Measurements from ENCODE around the gene ODC1. TPM values are rescaled to one million over a fixed set of nuclear protein-coding genes. Genes with fewer than 3 reads are reported as not detected.

The ODC1 gene
- total RNA-seq, 1 experiment from 2014 or later = 46.6 TPM

DNA sequence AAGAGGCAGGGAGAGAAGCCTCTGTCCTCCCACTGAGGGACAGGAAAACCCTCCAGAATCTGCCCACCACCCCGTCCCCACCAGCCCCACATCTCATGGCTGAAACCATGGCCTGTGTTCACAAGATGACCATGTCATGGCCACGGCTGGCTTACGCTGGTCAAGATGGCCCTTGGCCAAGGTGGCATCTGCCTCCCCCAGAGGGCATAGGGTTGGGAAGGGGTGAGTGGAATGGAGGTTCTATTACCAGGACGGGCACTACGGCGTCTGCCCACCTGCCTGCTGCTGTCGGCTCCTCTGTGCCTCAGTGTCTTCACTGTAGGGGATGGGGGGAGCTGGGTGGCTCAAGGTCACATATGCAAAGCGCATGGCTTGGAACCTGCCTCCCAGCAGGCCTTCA is 19.8 kb downstream of the ODC1 start:
- ATAC-seq (no peak), DNase-seq (ENCODE audit: low spot score) (no peak)
- Mint-ChIP-seq H3K4me3 (no peak overlapping the region), H3K36me3 (no peaks in the 10 kb centered on the region), H3K27me3 (ENCODE audit: low read depth) (no peaks in the 10 kb centered on the region; the same call in 1 of the 2 replicates), H3K4me1 (no peaks in the 10 kb centered on the region), H3K27ac (no peak overlapping the region), H3K9me3 (no peaks in the 10 kb centered on the region)
- POLR2A ChIA-PET = no interaction called here
- TF ChIP-seq RELA (CRISPR knock-in tag; IDR thresholded peaks at IDR 0.05; ENCODE audit: borderline replicate concordance) (no peak), ZNF512 (CRISPR knock-in tag; IDR thresholded peaks at IDR 0.05; ENCODE audit: borderline replicate concordance) (no peak), ZBTB21 (CRISPR knock-in tag; IDR thresholded peaks at IDR 0.05; ENCODE audit: borderline replicate concordance) (no peak), GRHL2 (CRISPR knock-in tag; IDR thresholded peaks at IDR 0.05; ENCODE audit: insufficient replicate concordance, severe bottlenecking) (no peak), ZNF121 (CRISPR knock-in tag; IDR thresholded peaks at IDR 0.05) (no peak), CREB1 (CRISPR knock-in tag; IDR thresholded peaks at IDR 0.05) (no peak), HMGA2 (CRISPR knock-in tag; IDR thresholded peaks at IDR 0.05) (no peak), NFYB (CRISPR knock-in tag; conservative IDR thresholded peaks at IDR 0.05; ENCODE audit: low read depth) (no peak), MYBL2 (CRISPR knock-in tag; IDR thresholded peaks at IDR 0.05) (no peak), SMAD4 (CRISPR knock-in tag; IDR thresholded peaks at IDR 0.05) (no peak), JAZF1 (CRISPR knock-in tag; IDR thresholded peaks at IDR 0.05) (no peak), JUN (CRISPR knock-in tag; IDR thresholded peaks at IDR 0.05) (no peak), TP53 (CRISPR knock-in tag; IDR thresholded peaks at IDR 0.05) (no peak), ZNF317 (CRISPR knock-in tag; IDR thresholded peaks at IDR 0.05; ENCODE audit: borderline replicate concordance, low read depth) (no peak), ZNF396 (CRISPR knock-in tag; IDR thresholded peaks at IDR 0.05; ENCODE audit: borderline replicate concordance) (no peak), IRF2 (CRISPR knock-in tag; IDR thresholded peaks at IDR 0.05; ENCODE audit: borderline replicate concordance, low read depth) (no peak), SP1 (CRISPR knock-in tag; conservative IDR thresholded peaks at IDR 0.05) (no peak)
- TF ChIP-seq, protein P1, sequence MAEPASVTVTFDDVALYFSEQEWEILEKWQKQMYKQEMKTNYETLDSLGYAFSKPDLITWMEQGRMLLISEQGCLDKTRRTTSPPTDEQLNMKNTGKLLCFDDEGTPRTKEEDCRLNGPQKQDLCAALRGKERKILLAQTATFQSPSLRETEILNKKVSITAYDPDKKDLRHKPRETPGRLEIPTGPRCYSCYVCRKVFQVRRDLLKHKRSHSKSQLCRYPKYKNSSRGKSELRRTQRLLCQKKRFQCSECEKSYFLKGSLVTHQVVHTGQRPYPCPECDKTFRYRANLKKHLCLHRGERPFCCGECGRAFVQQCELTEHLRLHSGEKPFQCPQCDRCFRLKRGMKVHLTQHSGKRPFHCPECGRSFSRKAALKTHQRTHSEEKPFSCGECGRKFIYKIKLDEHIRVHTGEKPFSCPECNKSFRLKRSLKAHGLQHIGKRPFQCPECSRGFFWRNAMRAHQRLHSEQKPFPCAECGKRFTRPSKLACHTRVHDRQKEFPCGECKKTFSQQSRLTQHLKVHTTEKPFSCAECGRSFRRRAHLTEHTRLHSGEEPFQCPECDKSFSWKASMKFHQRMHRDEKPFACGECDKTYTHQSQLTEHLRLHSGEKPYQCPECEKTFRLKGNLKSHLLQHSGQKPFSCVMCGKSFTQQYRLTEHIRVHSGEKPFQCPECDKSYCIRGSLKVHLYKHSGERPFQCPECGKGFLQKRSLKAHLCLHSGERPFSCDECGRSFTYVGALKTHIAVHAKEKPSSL (CRISPR knock-in tag; conservative IDR thresholded peaks at IDR 0.05) = no peak
- TF ChIP-seq, protein P2, sequence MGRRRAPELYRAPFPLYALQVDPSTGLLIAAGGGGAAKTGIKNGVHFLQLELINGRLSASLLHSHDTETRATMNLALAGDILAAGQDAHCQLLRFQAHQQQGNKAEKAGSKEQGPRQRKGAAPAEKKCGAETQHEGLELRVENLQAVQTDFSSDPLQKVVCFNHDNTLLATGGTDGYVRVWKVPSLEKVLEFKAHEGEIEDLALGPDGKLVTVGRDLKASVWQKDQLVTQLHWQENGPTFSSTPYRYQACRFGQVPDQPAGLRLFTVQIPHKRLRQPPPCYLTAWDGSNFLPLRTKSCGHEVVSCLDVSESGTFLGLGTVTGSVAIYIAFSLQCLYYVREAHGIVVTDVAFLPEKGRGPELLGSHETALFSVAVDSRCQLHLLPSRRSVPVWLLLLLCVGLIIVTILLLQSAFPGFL (CRISPR knock-in tag; IDR thresholded peaks at IDR 0.05; ENCODE audit: borderline replicate concordance) = no peak
- CTCF ChIA-PET = interaction anchor here (0.5 to 0.8 kb wide), 5 partner anchors 19 to 356 kb away, joined by 3 to 5 read pairs (median 3); no protein-coding TSS in a partner anchor

- DNase-seq (ENCODE audit: low spot score) (no peak), ATAC-seq (no peak)
- Mint-ChIP-seq H3K27ac (no peak overlapping the region; the same call in 1 of the 2 replicates), H3K4me3 (no peak overlapping the region), H3K9me3 (no peaks in the 10 kb centered on the region), H3K36me3 (no peaks in the 10 kb centered on the region), H3K27me3 (ENCODE audit: low read depth) (no peaks in the 10 kb centered on the region; the same call in 1 of the 2 replicates), H3K4me1 (no peaks in the 10 kb centered on the region)
- POLR2A ChIA-PET = no interaction called here
- CTCF ChIA-PET = interaction anchor here (0.8 kb wide), 1 partner anchor 19 kb away, joined by 5 read pairs; no protein-coding TSS in a partner anchor
- no peak for TF ChIP-seq FOXP1 (CRISPR knock-in tag; IDR thresholded peaks at IDR 0.05; ENCODE audit: borderline replicate concordance)
- no peak for TF ChIP-seq TCF7 (CRISPR knock-in tag; IDR thresholded peaks at IDR 0.05; ENCODE audit: low read depth)
- no peak for TF ChIP-seq SOX15 (CRISPR knock-in tag; IDR thresholded peaks at IDR 0.05)
- no peak for TF ChIP-seq CDX4 (CRISPR knock-in tag; IDR thresholded peaks at IDR 0.05; ENCODE audit: borderline replicate concordance)
- TF ChIP-seq NFATC4 (CRISPR knock-in tag; IDR thresholded peaks at IDR 0.05) = no peak
- no peak for TF ChIP-seq ZNF671 (CRISPR knock-in tag; IDR thresholded peaks at IDR 0.05)
- TF ChIP-seq, protein P3, sequence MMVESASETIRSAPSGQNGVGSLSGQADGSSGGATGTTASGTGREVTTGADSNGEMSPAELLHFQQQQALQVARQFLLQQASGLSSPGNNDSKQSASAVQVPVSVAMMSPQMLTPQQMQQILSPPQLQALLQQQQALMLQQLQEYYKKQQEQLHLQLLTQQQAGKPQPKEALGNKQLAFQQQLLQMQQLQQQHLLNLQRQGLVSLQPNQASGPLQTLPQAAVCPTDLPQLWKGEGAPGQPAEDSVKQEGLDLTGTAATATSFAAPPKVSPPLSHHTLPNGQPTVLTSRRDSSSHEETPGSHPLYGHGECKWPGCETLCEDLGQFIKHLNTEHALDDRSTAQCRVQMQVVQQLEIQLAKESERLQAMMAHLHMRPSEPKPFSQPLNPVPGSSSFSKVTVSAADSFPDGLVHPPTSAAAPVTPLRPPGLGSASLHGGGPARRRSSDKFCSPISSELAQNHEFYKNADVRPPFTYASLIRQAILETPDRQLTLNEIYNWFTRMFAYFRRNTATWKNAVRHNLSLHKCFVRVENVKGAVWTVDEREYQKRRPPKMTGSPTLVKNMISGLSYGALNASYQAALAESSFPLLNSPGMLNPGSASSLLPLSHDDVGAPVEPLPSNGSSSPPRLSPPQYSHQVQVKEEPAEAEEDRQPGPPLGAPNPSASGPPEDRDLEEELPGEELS (CRISPR knock-in tag; IDR thresholded peaks at IDR 0.05) = no peak
- no peak for TF ChIP-seq ZNF423 (CRISPR knock-in tag; IDR thresholded peaks at IDR 0.05)
These were observed 20.5 kb downstream of the ODC1 start for GRCh38 chr2:10427618-10427949.
